BJ (cell line): ENCODE data around the gene RAB40C. TPM values are rescaled to one million over a fixed set of nuclear protein-coding genes. Genes with fewer than 3 reads are reported as not detected.

ENCODE experiments used
- CTCF ChIA-PET: fragments of 350-600 bp; formaldehyde crosslinking; extraction: SDS; loops from one replicate; lab custom pipeline; 2021; ENCODE audit warnings: antibody characterized with exemption, inconsistent platforms; lab: Yijun Ruan, JAX
- POLR2A ChIA-PET: fragments of 300-600 bp; sonication (Branson Sonifier 250); formaldehyde crosslinking; extraction: SDS; loops from one replicate; lab custom pipeline; 2021; ENCODE audit warnings: antibody characterized with exemption; lab: Charles Lee
- DNase-seq: peaks from one replicate; pipeline ENCODE4 v3.0.0-alpha.2; 2011; ENCODE audit warnings: low read depth
- H3K27me3 ChIP-seq: 2 replicates; pipeline ENCODE4 v1.6.0; 2011; ENCODE audit warnings: low read length; ENCODE audit not compliant: control insufficient read depth, insufficient read depth
- H3K36me3 ChIP-seq: 2 replicates; pipeline ENCODE4 v1.5.1; 2011; ENCODE audit warnings: low read length; ENCODE audit not compliant: control insufficient read depth, insufficient read depth
- H3K4me3 ChIP-seq: 2 replicates; pipeline ENCODE4 v1.5.1; 2011; ENCODE audit warnings: low read depth, mild to moderate bottlenecking, control low read depth, low read length
- CTCF ChIP-seq: IDR thresholded peaks from 2 replicates; pipeline ENCODE4 v1.5.1; 2011; ENCODE audit warnings: low read depth, mild to moderate bottlenecking, control low read depth, inconsistent platforms, low read length, moderate library complexity; ENCODE audit not compliant: insufficient read depth
- polyA plus RNA-seq: library from polyadenylated mRNA; depleted of rRNA; stranded (reverse); fragments of >200 nt; gene quantifications from 2 replicates; pipeline ENCODE4 v1.2.3, GENCODE V29; 2011

RAB40C gene
- polyA plus RNA-seq, 1 experiment, result 7.6 TPM

GRCh38 chr16:619476-620100 lies 29.7 kb downstream of the RAB40C start:
- TF ChIP-seq CTCF, result no peak
- peaks cover 1% of the 10 kb centered on the region; the same call in 1 of the 2 replicates for H3K36me3 ChIP-seq
- POLR2A ChIA-PET, result no interaction called here
- CTCF ChIA-PET, result no interaction called here
- H3K4me3 ChIP-seq, result no peak overlapping the region
- H3K27me3 ChIP-seq, result no peaks in the 10 kb centered on the region
- DNase-seq, result no peak

GRCh38 chr16:620700-621525 lies 31.0 kb downstream of the RAB40C start:
- no peak for DNase-seq
- peaks cover 1% of the 10 kb centered on the region; the same call in 1 of the 2 replicates for H3K36me3 ChIP-seq
- H3K4me3 ChIP-seq, result no peak overlapping the region
- CTCF ChIA-PET, result interaction anchor here (1.0 to 1.6 kb wide), 2 partner anchors 35 to 74 kb away, joined by 3 read pairs; no protein-coding TSS in a partner anchor
- H3K27me3 ChIP-seq, result no peaks in the 10 kb centered on the region
- TF ChIP-seq CTCF, result no peak
- POLR2A ChIA-PET, result no interaction called here

- TF ChIP-seq CTCF, result no peak
Observed at GRCh38 chr16:621526-622105, 31.8 kb downstream of the RAB40C start.

GRCh38 chr16:622920-623280 lies 33.0 kb downstream of the RAB40C start:
- Histone ChIP-seq H3K27me3 (no peaks in the 10 kb centered on the region), H3K36me3 (peaks cover 3% of the 10 kb centered on the region), H3K4me3 (no peak overlapping the region)
- TF ChIP-seq CTCF, result no peak
- ChIA-PET CTCF (interaction anchor here (1.7 kb wide), 1 partner anchor 22 kb away, joined by 5 read pairs; no protein-coding TSS in a partner anchor), POLR2A (no interaction called here)
- no peak for DNase-seq

More at GRCh38 chr16:621526-622105, 31.8 kb downstream of the RAB40C start:
- H3K27me3 ChIP-seq, result no peaks in the 10 kb centered on the region
- DNase-seq, result no peak
- H3K4me3 ChIP-seq, result no peak overlapping the region
- CTCF ChIA-PET, result interaction anchor here (1.0 to 1.7 kb wide), 3 partner anchors 21 to 75 kb away, joined by 3 to 5 read pairs (median 3); no protein-coding TSS in a partner anchor
- peaks cover 1% of the 10 kb centered on the region; the same call in 1 of the 2 replicates for H3K36me3 ChIP-seq
- POLR2A ChIA-PET, result no interaction called here
